ENCODE measurements around the gene SRGAP1.

Gene SRGAP1

GRCh38 chr12:63941166-63941800 is 96.8 kb downstream of the SRGAP1 start:
- DNase-seq, result no peak

- no peak for DNase-seq
Measured at GRCh38 chr12:63941879-63942278, 97.4 kb downstream of the SRGAP1 start.

- no peak for DNase-seq
Measured at GRCh38 chr12:63942464-63943241, 98.2 kb downstream of the SRGAP1 start.

GRCh38 chr12:63944034-63944579 is 99.6 kb downstream of the SRGAP1 start:
- no peak for DNase-seq

- DNase-seq, result no peak
Measured at GRCh38 chr12:63944586-63945228, 100.2 kb downstream of the SRGAP1 start.

GRCh38 chr12:63945777-63946176 is 101.3 kb downstream of the SRGAP1 start:
- no peak for DNase-seq

- DNase-seq, result no peak
Measured at GRCh38 chr12:63948211-63948610, 103.7 kb downstream of the SRGAP1 start.

- no peak for DNase-seq
Measured at GRCh38 chr12:63949902-63950301, 105.4 kb downstream of the SRGAP1 start.

GRCh38 chr12:63952995-63953394 is 108.5 kb downstream of the SRGAP1 start:
- DNase-seq, result no peak

GRCh38 chr12:63955831-63956666 is 111.5 kb downstream of the SRGAP1 start:
- no peak for DNase-seq

GRCh38 chr12:63957496-63957895 is 113.0 kb downstream of the SRGAP1 start:
- no peak for DNase-seq

- DNase-seq, result peak; percentile 12
Measured at GRCh38 chr12:63958876-63959580, 114.5 kb downstream of the SRGAP1 start.

GRCh38 chr12:63961048-63961447 is 116.5 kb downstream of the SRGAP1 start:
- no peak for DNase-seq

- no peak for DNase-seq
Measured at GRCh38 chr12:63961543-63961942, 117.0 kb downstream of the SRGAP1 start.

- no peak for DNase-seq
Measured at GRCh38 chr12:63963868-63964267, 119.4 kb downstream of the SRGAP1 start.

GRCh38 chr12:63964301-63964700 is 119.8 kb downstream of the SRGAP1 start:
- no peak for DNase-seq

GRCh38 chr12:63965936-63966605 is 121.6 kb downstream of the SRGAP1 start:
- no peak for DNase-seq

- DNase-seq, result no peak
Measured at GRCh38 chr12:63966606-63966975, 122.1 kb downstream of the SRGAP1 start.

- no peak for DNase-seq
Measured at GRCh38 chr12:63967358-63968145, 123.1 kb downstream of the SRGAP1 start.

- DNase-seq, result no peak
Measured at GRCh38 chr12:63968673-63969072, 124.2 kb downstream of the SRGAP1 start.

GRCh38 chr12:63976902-63977395 is 132.4 kb downstream of the SRGAP1 start:
- DNase-seq, result no peak

Measured in NCI-H1436 treated with DMSO at 0.1 percent for 48 hours (cell line).